Measurements from ENCODE around the gene CD48. TPM values are rescaled to one million over a fixed set of nuclear protein-coding genes. Genes with fewer than 3 reads are reported as not detected.
A peak's percentile ranks its signal among the peaks of the same experiment; 100 is the strongest.

CD48 gene
- total and polyA plus RNA-seq, 2 donors (not counting 1 experiment from before 2014, with no cell fraction given): 252 to 428 TPM

GRCh38 chr1:160631983-160632625 lies 79.5 kb downstream of the CD48 start:
- intact Hi-C loops (cut with micrococcal nuclease): no loop called here
- H3K79me2 ChIP-seq (ENCODE audit: control insufficient read depth, insufficient read depth, low read length): peaks cover 99% of the 10 kb centered on the region
- WGBS (ENCODE audit: insufficient coverage): 87% methylated on average over 4 of the region's 6 CpGs
- Mint-ChIP-seq H3K4me3 (no peak overlapping the region), H3K27me3 (no peaks in the 10 kb centered on the region), H3K9me3 (ENCODE audit: insufficient read depth) (no peaks in the 10 kb centered on the region), H3K27ac (peak overlapping the region; percentile 3), H3K4me1 (peaks cover 78% of the 10 kb centered on the region)
- H3K4me3 ChIP-seq (ENCODE audit: control extremely low read depth in 1 of 5, extremely low read depth in 1 of 5, insufficient read depth in 1 of 5, low read depth in 2 of 5, low read length in 4 of 5): no peak overlapping the region
- no peaks in the 10 kb centered on the region for H3K27me3 ChIP-seq (replicated peaks in 1 of 4; ENCODE audit: control extremely low read depth in 1 of 4, control insufficient read depth in 3 of 4, insufficient read depth in 4 of 4, low read length in 3 of 4)
- H3K27ac ChIP-seq (ENCODE audit: low read length in 2 of 2): peak overlapping the region in 1 of 2 donors; percentile 35
- ChIA-PET CTCF (interaction anchor here (0.7 to 1.7 kb wide), 6 partner anchors 10 to 204 kb away, joined by 3 to 5 read pairs (median 4); no protein-coding TSS in a partner anchor), POLR2A (no interaction called here)
- H3K4me2 ChIP-seq (replicated peaks; ENCODE audit: low read depth, low read length, poor library complexity, severe bottlenecking): no peak overlapping the region
- no peak overlapping the region for H3K9ac ChIP-seq (ENCODE audit: low read length)
- H3K4me1 ChIP-seq (ENCODE audit: control insufficient read depth in 2 of 2, insufficient read depth in 2 of 2, low read length in 2 of 2): peaks cover 65 to 84% of the 10 kb centered on the region in 2 donors
- H3K9me3 ChIP-seq (ENCODE audit: control extremely low read depth in 1 of 3, control insufficient read depth in 2 of 3, insufficient read depth in 1 of 3, low read length in 2 of 3): no peaks in the 10 kb centered on the region
- no peak overlapping the region for H2AFZ ChIP-seq (ENCODE audit: insufficient read depth, low read depth, low read length, poor library complexity, severe bottlenecking)
- DNase-seq (no peak), ATAC-seq (ENCODE audit: low read depth) (no peak)
- H3K36me3 ChIP-seq (replicated peaks in 1 of 2; ENCODE audit: control extremely low read depth in 1 of 2, control insufficient read depth in 1 of 2, extremely low read depth in 1 of 2, insufficient read depth in 2 of 2, low read length in 1 of 2): peaks cover 0 to 86% of the 10 kb centered on the region in 2 experiments
- H4K20me1 ChIP-seq (ENCODE audit: control insufficient read depth, insufficient read depth, low read length, poor library complexity, severe bottlenecking): peaks cover 6% of the 10 kb centered on the region
- TF ChIP-seq EZH2 (IDR thresholded peaks at IDR 0.05; ENCODE audit: borderline replicate concordance, insufficient read depth, low read depth, low read length, poor library complexity, severe bottlenecking): no peak
- TF ChIP-seq CTCF (IDR thresholded peaks at IDR 0.05): no peak
